Esophagus muscularis mucosa (tissue), 3 donors: ENCODE measurements around the gene LRRN2.

Source experiments
- CTCF ChIP-seq, 3 experiments: fragments of 200-600 bp in 2 of 3; fragments of 450-650 bp in 1 of 3; sonication (generic) in 2 of 3; IDR thresholded peaks; one replicate each; pipeline ENCODE4 v1.5.1; 2017 to 2019; ENCODE audit warnings: antibody characterized with exemption in 3 of 3, mild to moderate bottlenecking in 2 of 3, moderate library complexity in 1 of 3
- POLR2A ChIP-seq: fragments of 450-650 bp; IDR thresholded peaks from one replicate; pipeline ENCODE4 v1.6.1; 2017; ENCODE audit warnings: antibody characterized with exemption, moderate library complexity, mild to moderate bottlenecking, low read depth

GRCh38 chr1:204725821-204726448, 40.4 kb upstream of the LRRN2 start:
- TF ChIP-seq POLR2A (no peak), CTCF (IDR thresholded peaks at IDR 0.05) (no peak)
